Fibroblast of skin of left quadriceps (primary cell): Measurements from ENCODE around the gene SOS2.
A peak's percentile ranks its signal among the peaks of the same experiment; 100 is the strongest.

ENCODE experiments used
- DNase-seq, 2 experiments: peaks; one replicate each; pipeline ENCODE4 v3.0.0-alpha.2; 2013; ENCODE audit warnings: low read depth in 2 of 2

SOS2 gene

GRCh38 chr14:50116181-50116956 is 115.0 kb downstream of the SOS2 start, which contains the start of gene VCPKMT:
Gene VCPKMT, minus strand, starts transcription at chr14:50116572. Its CDS starts 20 bp downstream, at chr14:50116552.
- DNase-seq, result peak; percentile 82 to 83

- DNase-seq, result no peak
These were observed 117.9 kb downstream of the SOS2 start for GRCh38 chr14:50113381-50114035.

DNA sequence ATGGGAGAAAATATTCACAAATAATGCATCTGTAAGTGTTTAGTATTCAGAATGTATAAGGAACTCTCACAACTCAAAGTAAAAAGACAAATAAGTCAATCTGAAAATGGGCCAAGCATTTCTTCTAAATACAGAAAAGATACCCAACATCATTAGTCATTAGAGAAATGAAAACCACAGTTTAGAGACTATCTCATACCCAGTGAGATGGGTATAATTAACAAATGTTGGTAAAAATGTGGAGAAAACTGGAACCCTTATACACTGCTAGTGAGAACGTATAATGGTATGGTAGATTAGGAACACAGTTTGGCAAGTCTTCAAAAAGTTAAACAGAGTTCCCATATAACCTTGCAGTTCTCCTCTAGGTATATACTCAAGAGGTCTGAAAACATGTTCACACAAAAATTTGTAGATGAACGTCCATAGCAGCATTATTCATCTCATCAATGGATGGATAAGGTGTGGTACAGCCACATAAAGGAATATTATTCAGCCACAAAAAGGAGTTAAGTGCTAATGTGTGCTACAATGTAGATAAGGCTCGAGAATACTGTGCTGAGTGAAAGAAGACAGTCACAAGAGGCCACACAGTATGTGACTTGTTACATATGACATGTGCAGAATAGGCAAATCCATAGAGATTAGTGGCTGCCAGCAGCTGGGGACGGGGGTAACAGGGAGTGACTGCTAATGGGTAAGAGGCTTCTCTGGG is 120.9 kb downstream of the SOS2 start:
- DNase-seq, result no peak

DNA sequence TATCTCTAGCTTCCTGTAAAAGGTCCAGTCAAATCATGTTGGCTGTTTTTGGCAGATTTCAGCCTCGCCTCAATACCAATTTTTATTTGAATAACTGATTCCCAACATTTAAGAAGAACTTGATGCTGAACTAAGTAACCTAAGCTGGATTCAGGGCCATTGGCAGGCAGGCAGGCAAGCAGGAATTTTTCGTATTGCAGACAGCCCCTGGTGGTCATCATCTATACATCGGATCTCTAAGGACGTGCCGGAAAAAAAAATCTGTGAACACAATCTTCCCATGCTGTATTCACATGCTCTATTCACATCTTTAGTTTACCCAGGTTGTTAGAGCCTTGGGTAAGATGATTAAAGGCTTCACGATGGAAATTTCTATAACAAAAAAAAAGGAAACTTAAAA is 122.0 kb downstream of the SOS2 start:
- DNase-seq, result no peak

DNA sequence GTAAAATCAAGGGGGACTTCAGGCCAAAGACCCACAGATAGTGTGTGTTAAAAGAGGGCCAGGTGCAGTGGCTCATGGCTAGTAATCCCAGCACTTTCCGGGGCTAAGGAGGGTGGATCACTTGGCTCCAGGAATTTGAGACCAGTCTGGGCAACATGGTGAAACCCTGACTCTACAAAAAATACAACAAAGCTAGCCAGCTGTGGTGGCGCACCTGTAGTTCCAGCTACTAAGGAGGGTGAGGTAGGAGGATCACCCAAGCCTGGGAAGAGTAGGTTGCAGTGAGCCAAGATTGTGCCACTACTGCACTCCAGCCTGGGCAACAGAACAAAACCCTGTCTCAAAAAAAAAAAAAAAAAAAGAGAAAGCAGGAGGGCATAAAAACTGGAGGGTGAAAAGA is 123.5 kb downstream of the SOS2 start:
- DNase-seq, result no peak

DNA sequence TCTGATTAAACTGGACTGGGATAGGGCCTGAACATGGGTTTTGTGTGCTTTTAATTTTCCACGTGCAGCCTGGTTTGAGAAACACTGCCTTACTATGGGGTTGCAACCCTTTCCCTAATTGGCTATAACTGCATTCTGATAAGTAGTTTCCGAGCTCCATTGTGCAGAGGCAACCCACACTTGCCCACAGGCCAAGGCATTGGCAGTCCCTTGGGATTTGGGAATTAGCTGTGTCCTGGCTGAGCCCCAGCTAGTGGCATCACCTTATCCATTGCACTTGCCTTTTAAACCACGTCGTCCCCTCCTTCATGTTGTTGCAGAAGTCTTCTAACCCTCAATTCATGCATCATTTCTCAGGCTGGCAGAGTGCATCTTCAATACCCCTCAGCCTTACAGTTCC is 125.2 kb downstream of the SOS2 start:
- DNase-seq, result no peak

DNA sequence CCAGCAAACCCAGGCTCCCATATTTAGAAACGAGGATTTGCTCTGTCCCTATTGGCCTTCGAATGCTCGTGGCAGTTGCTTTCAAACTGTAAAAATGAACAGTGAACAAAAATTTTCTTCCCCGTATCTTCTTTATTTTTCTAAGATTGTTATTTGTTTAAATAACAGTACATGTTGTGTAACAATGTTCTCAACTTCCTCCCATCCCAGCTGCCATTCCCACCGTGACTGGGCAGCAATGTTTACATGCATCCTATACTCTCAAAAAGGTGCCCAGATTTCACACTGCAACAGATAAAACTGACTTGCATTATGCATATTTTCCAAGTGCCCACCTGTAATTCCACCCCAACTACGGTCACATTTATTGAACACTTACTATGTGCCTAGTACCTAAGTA is 127.8 kb downstream of the SOS2 start:
- no peak for DNase-seq

DNA sequence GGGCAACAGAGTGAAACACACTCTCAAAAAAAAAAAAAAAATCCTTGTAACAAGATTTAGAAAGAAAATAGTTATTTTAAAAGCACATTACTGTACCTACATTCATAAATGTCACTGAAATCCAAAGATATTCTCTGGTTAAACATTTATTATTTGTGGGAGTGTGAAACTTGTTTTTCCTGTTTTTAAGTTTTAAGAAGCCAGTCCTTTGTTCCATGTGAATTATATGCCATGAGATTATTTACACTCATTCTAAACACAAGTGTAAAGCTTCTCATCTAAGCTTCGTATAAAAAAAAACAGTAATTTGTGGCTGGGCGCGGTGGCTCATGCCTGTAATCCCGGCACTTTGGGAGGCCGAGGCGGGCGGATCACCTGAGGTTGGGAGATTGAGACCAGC is 130.0 kb downstream of the SOS2 start:
- DNase-seq, result no peak

DNA sequence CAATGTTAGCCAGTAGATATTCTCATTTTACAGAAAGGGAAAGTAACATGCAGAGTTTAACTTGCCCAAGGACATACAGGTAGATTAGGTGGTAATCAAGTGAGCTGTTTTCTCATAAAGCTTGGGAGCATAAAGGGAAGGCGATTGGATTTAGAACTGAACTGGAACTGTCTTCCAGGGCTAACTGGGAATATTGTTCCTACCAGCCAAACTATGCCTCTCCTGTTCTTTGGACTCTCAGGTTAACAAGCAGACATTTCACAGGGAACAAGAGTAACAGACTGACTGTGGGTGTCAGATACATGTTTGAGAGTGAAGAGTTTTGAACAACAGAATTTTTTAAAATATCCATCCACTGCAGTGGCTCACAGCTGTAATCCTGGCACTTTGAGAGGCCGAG is 130.6 kb downstream of the SOS2 start:
- no peak for DNase-seq

- no peak for DNase-seq
These were observed 132.0 kb downstream of the SOS2 start for GRCh38 chr14:50099335-50099734.

DNA sequence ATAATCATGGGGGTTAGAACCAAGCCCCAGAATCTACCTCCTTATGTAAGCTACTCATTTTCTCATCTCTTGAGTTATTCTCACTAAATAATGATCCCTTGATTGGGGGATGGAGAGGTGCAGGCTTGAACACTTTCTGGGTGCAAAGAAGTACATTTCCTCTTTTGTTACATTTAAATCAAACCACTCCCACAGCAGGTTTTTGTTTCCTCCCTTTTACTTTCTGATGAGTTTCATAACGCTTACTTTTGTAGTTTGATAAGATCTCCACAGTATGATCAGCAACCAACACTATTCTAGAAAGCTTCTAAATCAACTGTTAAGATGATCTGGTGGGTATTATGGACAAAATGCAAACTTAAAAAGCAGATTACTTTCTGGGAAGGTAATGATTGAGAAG is 135.5 kb downstream of the SOS2 start:
- DNase-seq, result no peak

DNA sequence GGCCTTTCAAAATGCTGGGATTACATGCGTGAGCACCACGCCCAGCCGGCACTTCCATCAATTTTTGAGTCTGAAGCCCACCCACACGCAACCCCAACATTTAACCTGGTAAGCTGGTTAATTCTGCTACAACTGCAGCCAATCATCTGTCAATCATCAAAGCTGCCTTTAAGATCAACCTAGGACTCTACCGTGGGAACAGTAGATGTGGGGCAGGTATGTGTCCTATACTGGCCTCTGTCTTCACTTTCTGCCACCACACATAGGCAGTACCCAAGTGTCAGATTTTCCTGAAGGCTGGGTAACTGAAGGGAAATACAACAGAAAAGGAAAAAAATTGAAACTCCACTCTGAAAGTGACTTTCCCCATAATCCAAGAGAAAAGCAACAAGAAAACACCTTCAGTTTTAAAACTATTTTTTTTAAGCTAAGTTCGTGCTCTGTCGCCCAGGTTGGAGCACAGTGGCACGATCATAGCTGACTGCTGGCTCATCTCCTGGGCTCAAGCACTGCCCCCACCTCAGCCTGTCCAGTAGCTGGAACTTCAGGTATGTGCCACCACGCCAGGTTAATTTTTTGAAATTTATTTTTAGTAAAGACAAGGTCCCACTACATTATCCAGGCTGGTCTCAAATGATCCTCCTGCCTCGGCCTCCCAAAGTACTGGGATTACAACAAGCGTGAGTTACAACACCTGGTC is 137.2 kb downstream of the SOS2 start:
- DNase-seq, result no peak

DNA sequence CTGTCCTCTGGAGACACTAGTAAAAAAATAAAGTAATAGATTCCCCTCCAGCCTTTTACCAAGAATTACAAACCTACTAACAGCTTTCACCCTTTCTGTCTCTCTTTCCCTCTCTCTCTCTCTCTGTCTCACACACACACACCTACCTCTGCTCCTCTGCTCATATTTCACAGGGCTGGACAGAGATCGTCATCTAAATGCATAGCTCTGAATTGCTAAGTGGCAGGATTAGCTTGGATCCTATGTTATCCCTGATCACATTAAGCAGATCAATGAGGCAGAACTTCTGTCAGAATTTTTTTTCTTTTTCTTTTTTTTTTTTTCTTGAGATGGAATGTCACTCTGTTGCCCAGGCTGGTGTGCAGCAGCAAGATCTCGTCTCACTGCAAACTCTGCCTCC is 137.9 kb downstream of the SOS2 start:
- no peak for DNase-seq

DNA sequence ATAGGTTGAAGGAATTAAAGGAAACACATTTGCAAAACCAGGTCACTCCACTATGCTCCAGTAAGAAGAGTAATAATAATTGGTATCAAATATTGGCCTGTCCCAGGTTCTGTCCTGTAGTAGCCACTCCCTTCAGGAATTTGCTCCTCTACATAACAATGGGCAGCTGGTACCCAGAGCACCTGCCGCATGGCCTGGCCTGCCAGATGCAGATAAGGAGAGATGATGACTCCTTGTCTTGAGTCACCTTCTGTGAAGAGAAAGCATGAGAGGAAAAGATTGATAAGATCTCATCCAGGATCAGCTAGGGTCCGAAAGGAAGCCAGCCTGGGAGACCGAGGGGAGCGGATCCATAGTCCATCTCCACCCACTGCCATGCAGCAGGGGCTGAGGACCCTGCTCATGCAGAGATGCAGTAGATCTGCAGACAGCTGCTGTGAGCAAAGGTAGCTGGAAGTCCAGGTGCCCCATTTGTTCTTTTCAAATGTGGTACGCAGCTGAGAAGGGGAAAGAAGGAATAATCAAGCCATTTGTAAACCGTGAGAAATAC is 139.3 kb downstream of the SOS2 start:
- no peak for DNase-seq

- no peak for DNase-seq
These were observed 140.0 kb downstream of the SOS2 start for GRCh38 chr14:50091240-50091913.

DNA sequence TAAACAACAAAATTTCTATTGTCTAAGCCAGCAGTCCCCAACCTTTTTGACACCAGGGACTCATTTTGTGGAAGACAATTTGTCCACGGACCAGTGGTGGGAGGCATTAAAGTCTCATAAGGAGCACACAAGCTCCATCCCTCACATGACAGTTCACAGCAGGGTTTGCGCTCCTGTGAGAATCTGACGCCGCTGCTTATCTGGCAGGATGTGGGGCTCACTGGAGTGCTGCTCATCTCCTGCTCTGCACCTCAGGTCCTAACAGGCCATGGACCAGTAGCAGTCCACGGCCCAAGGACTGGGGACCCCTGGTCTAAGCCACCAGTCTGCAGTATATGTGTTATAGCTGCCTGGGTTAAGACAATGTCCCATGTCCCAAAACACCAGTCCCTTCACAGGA is 142.2 kb downstream of the SOS2 start:
- DNase-seq, result no peak

- no peak for DNase-seq
These were observed 142.6 kb downstream of the SOS2 start for GRCh38 chr14:50088731-50089130.

GRCh38 chr14:50088117-50088515 is 143.3 kb downstream of the SOS2 start:
- no peak for DNase-seq

GRCh38 chr14:50087341-50088116 is 143.8 kb downstream of the SOS2 start:
- DNase-seq, result no peak

- DNase-seq, result no peak
These were observed 145.1 kb downstream of the SOS2 start for GRCh38 chr14:50086321-50086711.
